ENCODE measurements around the gene DPP6.

GRCh38 chr7:154881026-154881425 lies 828.8 kb downstream of the DPP6 start:
- TF ChIP-seq CTCF (IDR thresholded peaks at IDR 0.05) (no peak), POLR2A (IDR thresholded peaks at IDR 0.05) (no peak)

Data from Peyer's patch (tissue), 4 donors.